Measurements from ENCODE around the gene IFNGR1. TPM values are rescaled to one million over a fixed set of nuclear protein-coding genes. Genes with fewer than 3 reads are reported as not detected.

The IFNGR1 gene
- total and polyA plus RNA-seq, 8 donors, result 14.1 to 65.5 (median 22.6) TPM

DNA sequence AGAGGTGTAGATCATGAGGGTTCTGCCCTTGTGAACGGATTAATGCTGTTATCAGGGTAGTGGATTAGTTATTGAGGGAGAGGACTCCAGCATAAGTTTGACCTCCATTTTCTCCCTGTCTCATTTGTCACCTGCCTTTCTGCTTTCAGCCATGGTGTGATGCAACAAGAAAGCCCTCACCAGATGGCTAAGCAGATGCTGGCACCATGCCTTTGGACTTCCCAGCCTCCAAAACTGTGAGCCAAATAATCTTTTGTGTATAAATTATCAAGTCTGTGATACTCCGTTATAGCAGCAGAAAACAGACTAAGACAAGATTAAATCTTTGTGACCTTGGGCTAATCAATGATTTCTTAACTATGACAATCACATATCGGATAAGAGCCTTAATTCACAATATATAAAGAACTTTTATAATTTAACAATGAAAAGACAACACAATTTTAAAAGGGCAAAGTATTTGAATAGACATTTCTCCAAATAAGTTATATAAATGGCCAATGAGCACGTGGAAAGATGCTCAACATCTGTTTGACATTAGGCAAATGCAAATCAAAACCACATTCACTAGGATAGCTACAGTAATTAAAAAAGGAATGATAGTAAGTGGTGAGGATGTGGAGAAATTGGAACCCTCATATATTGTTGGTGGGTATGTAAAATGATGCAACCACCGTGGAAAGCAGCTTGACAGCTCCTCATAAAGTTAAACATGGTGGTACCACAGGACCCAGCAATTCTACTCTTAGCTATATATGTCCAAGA, 45.3 kb upstream of the IFNGR1 start:
- Histone ChIP-seq H3K9me3 (no peaks in the 10 kb centered on the region), H3K36me3 (no peaks in the 10 kb centered on the region), H3K27me3 (no peaks in the 10 kb centered on the region), H3K4me3 (no peak overlapping the region), H3K27ac (no peak overlapping the region), H3K4me1 (peaks cover 0 to 11% (median 0%) of the 10 kb centered on the region in 3 donors)
- TF ChIP-seq, protein P1, sequence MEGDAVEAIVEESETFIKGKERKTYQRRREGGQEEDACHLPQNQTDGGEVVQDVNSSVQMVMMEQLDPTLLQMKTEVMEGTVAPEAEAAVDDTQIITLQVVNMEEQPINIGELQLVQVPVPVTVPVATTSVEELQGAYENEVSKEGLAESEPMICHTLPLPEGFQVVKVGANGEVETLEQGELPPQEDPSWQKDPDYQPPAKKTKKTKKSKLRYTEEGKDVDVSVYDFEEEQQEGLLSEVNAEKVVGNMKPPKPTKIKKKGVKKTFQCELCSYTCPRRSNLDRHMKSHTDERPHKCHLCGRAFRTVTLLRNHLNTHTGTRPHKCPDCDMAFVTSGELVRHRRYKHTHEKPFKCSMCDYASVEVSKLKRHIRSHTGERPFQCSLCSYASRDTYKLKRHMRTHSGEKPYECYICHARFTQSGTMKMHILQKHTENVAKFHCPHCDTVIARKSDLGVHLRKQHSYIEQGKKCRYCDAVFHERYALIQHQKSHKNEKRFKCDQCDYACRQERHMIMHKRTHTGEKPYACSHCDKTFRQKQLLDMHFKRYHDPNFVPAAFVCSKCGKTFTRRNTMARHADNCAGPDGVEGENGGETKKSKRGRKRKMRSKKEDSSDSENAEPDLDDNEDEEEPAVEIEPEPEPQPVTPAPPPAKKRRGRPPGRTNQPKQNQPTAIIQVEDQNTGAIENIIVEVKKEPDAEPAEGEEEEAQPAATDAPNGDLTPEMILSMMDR (IDR thresholded peaks at IDR 0.05), result no peak
- intact Hi-C loops (cut with DNase I), result no loop called here
- WGBS, 2 donors, result 40 to 54% methylated on average over 5 of the region's 5 CpGs
- FAIRE-seq (no peak), ATAC-seq (no peak), DNase-seq (no peak)

DNA sequence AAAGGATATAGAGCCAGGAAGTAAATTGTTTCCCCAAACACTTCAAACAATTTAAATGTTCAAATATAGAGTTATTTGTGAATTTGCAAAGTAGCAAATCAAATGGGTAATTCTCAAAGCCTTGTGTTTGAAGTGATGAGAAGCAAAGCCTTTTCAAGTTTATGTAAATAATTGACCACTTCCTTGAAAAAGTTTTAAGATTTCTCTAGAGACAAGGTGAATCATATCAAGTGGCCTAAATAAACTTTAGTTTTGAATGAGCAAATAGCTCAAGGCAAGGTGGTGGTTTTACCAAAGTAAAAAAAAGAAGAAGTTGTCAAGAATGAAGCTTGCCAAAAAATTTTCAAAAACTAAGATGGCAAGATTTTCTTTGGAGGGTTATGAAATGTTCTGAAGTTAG, 42.6 kb upstream of the IFNGR1 start:
- TF ChIP-seq, protein P1 (IDR thresholded peaks at IDR 0.05), result no peak
- peak overlapping the region in 2 of 4 donors; percentile 23 to 24 for H3K27ac ChIP-seq
- intact Hi-C loops (cut with DNase I), result no loop called here
- H3K36me3 ChIP-seq, result no peaks in the 10 kb centered on the region
- no peaks in the 10 kb centered on the region for H3K27me3 ChIP-seq
- H3K4me1 ChIP-seq, result peaks cover 0 to 11% (median 0%) of the 10 kb centered on the region in 3 donors
- no peak overlapping the region for H3K4me3 ChIP-seq
- peak in 3 of 4 donors; percentile 19 to 50 (median 40) for ATAC-seq
- no peak for DNase-seq
- no peaks in the 10 kb centered on the region for H3K9me3 ChIP-seq
- FAIRE-seq, result no peak

DNA sequence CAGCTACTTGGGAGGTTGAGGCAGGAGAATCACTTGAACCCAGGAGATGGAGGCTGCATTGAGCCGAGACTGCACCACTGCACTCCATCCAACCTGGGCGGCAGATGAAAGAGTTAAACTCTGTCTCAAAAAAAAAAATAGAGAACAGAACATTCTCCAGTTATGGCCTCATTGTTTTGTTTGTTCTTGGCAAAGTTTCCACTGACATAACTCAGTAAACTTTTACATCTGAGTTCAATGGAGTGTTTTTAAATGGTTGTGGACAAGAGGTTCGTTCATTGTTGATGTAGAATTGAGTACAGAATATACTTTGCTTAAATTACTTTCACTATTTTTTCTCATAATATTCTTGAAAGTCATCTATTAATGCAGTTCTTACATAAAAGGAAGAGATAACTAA, 42.2 kb upstream of the IFNGR1 start:
- no peaks in the 10 kb centered on the region for H3K27me3 ChIP-seq
- DNase-seq (no peak), FAIRE-seq (peak; percentile 37), ATAC-seq (peak; percentile 67 to 82 (median 76))
- no peak overlapping the region for H3K4me3 ChIP-seq
- 54 to 60% methylated on average over 3 of the region's 3 CpGs for WGBS, 2 donors
- H3K36me3 ChIP-seq, result no peaks in the 10 kb centered on the region
- peaks cover 0 to 11% (median 0%) of the 10 kb centered on the region in 3 donors for H3K4me1 ChIP-seq
- peak overlapping the region in 2 of 4 donors; percentile 23 to 24 for H3K27ac ChIP-seq
- TF ChIP-seq, protein P1 (IDR thresholded peaks at IDR 0.05), result no peak
- H3K9me3 ChIP-seq, result no peaks in the 10 kb centered on the region
- intact Hi-C loops (cut with DNase I), result no loop called here

DNA sequence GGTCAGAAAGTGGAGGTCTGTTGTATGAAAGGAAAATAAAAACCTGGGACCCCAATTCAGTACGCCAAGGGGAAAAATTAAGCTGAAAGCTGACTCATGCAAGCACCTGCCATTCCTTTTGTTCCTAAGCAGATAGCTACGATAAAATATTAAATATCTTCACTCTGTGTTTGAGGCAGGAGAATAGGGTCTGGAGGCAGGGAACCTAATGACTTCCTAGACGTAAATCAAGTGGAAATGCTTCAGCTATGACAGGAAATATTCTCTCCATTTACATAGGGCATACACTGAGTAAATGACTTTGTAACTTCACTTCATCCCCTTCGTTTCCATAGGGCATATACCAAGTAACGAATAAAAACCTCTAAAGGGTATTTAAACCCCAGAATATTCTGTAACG, 41.0 kb upstream of the IFNGR1 start:
- H3K4me3 ChIP-seq, result no peak overlapping the region
- no peaks in the 10 kb centered on the region for H3K9me3 ChIP-seq
- H3K27me3 ChIP-seq, result no peaks in the 10 kb centered on the region
- intact Hi-C loops (cut with DNase I), result no loop called here
- no peak for ATAC-seq
- DNase-seq, result no peak
- no peak for FAIRE-seq
- no peak overlapping the region for H3K27ac ChIP-seq
- WGBS, 2 donors, result 79 to 84% methylated on average over 6 of the region's 6 CpGs
- no peaks in the 10 kb centered on the region for H3K36me3 ChIP-seq
- H3K4me1 ChIP-seq, result peaks cover 0 to 11% (median 0%) of the 10 kb centered on the region in 3 donors
- TF ChIP-seq, protein P1 (IDR thresholded peaks at IDR 0.05), result no peak

DNA sequence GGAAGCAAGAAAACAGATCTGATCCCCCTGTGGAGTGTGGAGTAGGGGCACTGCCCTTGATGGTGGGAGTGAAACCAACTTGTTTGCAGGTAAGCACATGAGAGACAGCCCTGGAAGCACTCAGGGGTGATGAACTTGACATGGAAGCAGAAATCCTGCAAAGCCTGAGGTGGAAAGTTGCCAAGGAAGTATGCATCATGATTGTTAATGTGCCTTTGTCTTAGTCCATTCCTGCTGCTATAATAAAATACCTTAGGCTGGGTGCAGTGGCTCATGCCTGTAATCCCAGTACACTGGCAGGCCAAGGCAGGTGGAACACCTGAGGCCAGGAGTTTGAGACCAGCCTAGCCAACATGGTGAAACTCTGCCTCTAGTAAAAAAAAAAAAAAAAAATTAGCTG, 40.2 kb upstream of the IFNGR1 start:
- Histone ChIP-seq H3K27me3 (no peaks in the 10 kb centered on the region), H3K4me3 (no peak overlapping the region), H3K4me1 (peaks cover 0 to 11% (median 0%) of the 10 kb centered on the region in 3 donors), H3K27ac (no peak overlapping the region), H3K36me3 (no peaks in the 10 kb centered on the region), H3K9me3 (no peaks in the 10 kb centered on the region)
- DNase-seq (no peak), FAIRE-seq (no peak), ATAC-seq (no peak)
- intact Hi-C loops (cut with DNase I), result no loop called here
- TF ChIP-seq, protein P1 (IDR thresholded peaks at IDR 0.05), result no peak
